IPS DF 4.7 (cell line): ENCODE data around the gene SGO2.
"Not testable (repeated sequence)": the region's sequence is repeated elsewhere in the genome, so short reads cannot be mapped to it uniquely, and the experiment has no call there.

ENCODE experiments used
- DNase-seq: peaks from one replicate; pipeline ENCODE4 v3.0.0-alpha.2; 2013; ENCODE audit warnings: low spot score; ENCODE audit errors: extremely low read depth

The SGO2 gene

GRCh38 chr2:200592406-200593075, 66.5 kb downstream of the SGO2 start:
- DNase-seq, result no peak

- DNase-seq, result no peak
These were observed 67.9 kb downstream of the SGO2 start for GRCh38 chr2:200593905-200594304.

- DNase-seq, result no peak
These were observed 69.9 kb downstream of the SGO2 start for GRCh38 chr2:200595913-200596312.

- DNase-seq, result no peak
These were observed 71.0 kb downstream of the SGO2 start for GRCh38 chr2:200596774-200597570.

GRCh38 chr2:200599206-200599605, 73.2 kb downstream of the SGO2 start:
- no peak for DNase-seq

GRCh38 chr2:200600549-200601225, 74.7 kb downstream of the SGO2 start:
- no peak for DNase-seq

- DNase-seq, result no peak
These were observed 76.6 kb downstream of the SGO2 start for GRCh38 chr2:200602584-200602983.

GRCh38 chr2:200603972-200604371, 78.0 kb downstream of the SGO2 start:
- no peak for DNase-seq

- DNase-seq, result no peak
These were observed 78.7 kb downstream of the SGO2 start for GRCh38 chr2:200604571-200605255.

GRCh38 chr2:200608341-200609027, 82.5 kb downstream of the SGO2 start:
- no peak for DNase-seq

- DNase-seq, result no peak
These were observed 83.1 kb downstream of the SGO2 start for GRCh38 chr2:200609028-200609614.

GRCh38 chr2:200610217-200610616, 84.2 kb downstream of the SGO2 start:
- DNase-seq, result not testable (repeated sequence)

GRCh38 chr2:200613692-200614091, 87.7 kb downstream of the SGO2 start:
- no peak for DNase-seq

GRCh38 chr2:200614249-200614648, 88.2 kb downstream of the SGO2 start:
- DNase-seq, result no peak

GRCh38 chr2:200615247-200615646, 89.2 kb downstream of the SGO2 start:
- no peak for DNase-seq

- DNase-seq, result no peak
These were observed 90.2 kb downstream of the SGO2 start for GRCh38 chr2:200616193-200616592.

GRCh38 chr2:200616656-200617055, 90.6 kb downstream of the SGO2 start:
- DNase-seq, result no peak

GRCh38 chr2:200617156-200618053, 91.4 kb downstream of the SGO2 start:
- DNase-seq, result no peak

- DNase-seq, result no peak
These were observed 92.0 kb downstream of the SGO2 start for GRCh38 chr2:200618054-200618419.

- DNase-seq, result no peak
These were observed 92.6 kb downstream of the SGO2 start for GRCh38 chr2:200618590-200619021.
